ENCODE measurements around the gene ARFGEF3.

The ARFGEF3 gene

GRCh38 chr6:138330763-138331162 lies 169.0 kb downstream of the ARFGEF3 start:
- no peak overlapping the region for H3K4me3 Mint-ChIP-seq
- no peak overlapping the region for H3K27ac Mint-ChIP-seq
- no peaks in the 10 kb centered on the region for H3K9me3 Mint-ChIP-seq
- no peaks in the 10 kb centered on the region for H3K36me3 Mint-ChIP-seq (ENCODE audit: low read depth)
- peaks cover 21% of the 10 kb centered on the region for H3K27me3 Mint-ChIP-seq
- no peak for DNase-seq
- H3K4me1 Mint-ChIP-seq (ENCODE audit: low read depth): no peaks in the 10 kb centered on the region

- no peaks in the 10 kb centered on the region for H3K36me3 Mint-ChIP-seq (ENCODE audit: low read depth)
- peaks cover 24% of the 10 kb centered on the region for H3K27me3 Mint-ChIP-seq
- no peak overlapping the region for H3K27ac Mint-ChIP-seq
- no peak for DNase-seq
- no peaks in the 10 kb centered on the region for H3K4me1 Mint-ChIP-seq (ENCODE audit: low read depth)
- no peak overlapping the region for H3K4me3 Mint-ChIP-seq
- no peaks in the 10 kb centered on the region for H3K9me3 Mint-ChIP-seq
These were observed 169.7 kb downstream of the ARFGEF3 start for GRCh38 chr6:138331444-138331843.

GRCh38 chr6:138331984-138332383 lies 170.2 kb downstream of the ARFGEF3 start:
- H3K9me3 Mint-ChIP-seq: no peaks in the 10 kb centered on the region
- no peak overlapping the region for H3K4me3 Mint-ChIP-seq
- H3K4me1 Mint-ChIP-seq (ENCODE audit: low read depth): no peaks in the 10 kb centered on the region
- no peaks in the 10 kb centered on the region for H3K36me3 Mint-ChIP-seq (ENCODE audit: low read depth)
- H3K27ac Mint-ChIP-seq: no peak overlapping the region
- peaks cover 24% of the 10 kb centered on the region for H3K27me3 Mint-ChIP-seq
- no peak for DNase-seq

- H3K27ac Mint-ChIP-seq: no peak overlapping the region
- no peaks in the 10 kb centered on the region for H3K9me3 Mint-ChIP-seq
- H3K4me3 Mint-ChIP-seq: no peak overlapping the region
- peaks cover 25% of the 10 kb centered on the region for H3K27me3 Mint-ChIP-seq
- H3K4me1 Mint-ChIP-seq (ENCODE audit: low read depth): no peaks in the 10 kb centered on the region
- no peaks in the 10 kb centered on the region for H3K36me3 Mint-ChIP-seq (ENCODE audit: low read depth)
- no peak for DNase-seq
These were observed 172.3 kb downstream of the ARFGEF3 start for GRCh38 chr6:138334000-138334399.

GRCh38 chr6:138334963-138335362 lies 173.2 kb downstream of the ARFGEF3 start:
- H3K4me3 Mint-ChIP-seq: no peak overlapping the region
- no peaks in the 10 kb centered on the region for H3K4me1 Mint-ChIP-seq (ENCODE audit: low read depth)
- H3K27me3 Mint-ChIP-seq: peaks cover 22% of the 10 kb centered on the region
- no peak overlapping the region for H3K27ac Mint-ChIP-seq
- no peaks in the 10 kb centered on the region for H3K9me3 Mint-ChIP-seq
- no peak for DNase-seq
- H3K36me3 Mint-ChIP-seq (ENCODE audit: low read depth): no peaks in the 10 kb centered on the region

GRCh38 chr6:138336221-138336620 lies 174.5 kb downstream of the ARFGEF3 start:
- no peak for DNase-seq
- Mint-ChIP-seq H3K4me1 (ENCODE audit: low read depth) (no peaks in the 10 kb centered on the region), H3K27me3 (peaks cover 22% of the 10 kb centered on the region), H3K36me3 (ENCODE audit: low read depth) (no peaks in the 10 kb centered on the region), H3K9me3 (no peaks in the 10 kb centered on the region), H3K4me3 (no peak overlapping the region), H3K27ac (no peak overlapping the region)

- DNase-seq: no peak
- peaks cover 23% of the 10 kb centered on the region for H3K27me3 Mint-ChIP-seq
- no peak overlapping the region for H3K4me3 Mint-ChIP-seq
- H3K36me3 Mint-ChIP-seq (ENCODE audit: low read depth): no peaks in the 10 kb centered on the region
- no peaks in the 10 kb centered on the region for H3K9me3 Mint-ChIP-seq
- H3K4me1 Mint-ChIP-seq (ENCODE audit: low read depth): no peaks in the 10 kb centered on the region
- H3K27ac Mint-ChIP-seq: no peak overlapping the region
These were observed 175.3 kb downstream of the ARFGEF3 start for GRCh38 chr6:138337076-138337475.

- no peaks in the 10 kb centered on the region for H3K4me1 Mint-ChIP-seq (ENCODE audit: low read depth)
- H3K36me3 Mint-ChIP-seq (ENCODE audit: low read depth): no peaks in the 10 kb centered on the region
- no peak overlapping the region for H3K27ac Mint-ChIP-seq
- H3K9me3 Mint-ChIP-seq: no peaks in the 10 kb centered on the region
- H3K27me3 Mint-ChIP-seq: peaks cover 28% of the 10 kb centered on the region
- no peak for DNase-seq
- H3K4me3 Mint-ChIP-seq: no peak overlapping the region
These were observed 177.3 kb downstream of the ARFGEF3 start for GRCh38 chr6:138339024-138339423.

GRCh38 chr6:138341176-138341575 lies 179.4 kb downstream of the ARFGEF3 start:
- no peak overlapping the region for H3K4me3 Mint-ChIP-seq
- no peak for DNase-seq
- H3K4me1 Mint-ChIP-seq (ENCODE audit: low read depth): no peaks in the 10 kb centered on the region

GRCh38 chr6:138343112-138343511 lies 181.4 kb downstream of the ARFGEF3 start:
- Mint-ChIP-seq H3K27ac (no peak overlapping the region), H3K9me3 (no peaks in the 10 kb centered on the region), H3K27me3 (peaks cover 24% of the 10 kb centered on the region), H3K36me3 (ENCODE audit: low read depth) (no peaks in the 10 kb centered on the region), H3K4me3 (no peak overlapping the region), H3K4me1 (ENCODE audit: low read depth) (no peaks in the 10 kb centered on the region)
- DNase-seq: no peak

More at GRCh38 chr6:138341176-138341575, 179.4 kb downstream of the ARFGEF3 start:
- Mint-ChIP-seq H3K27ac (no peak overlapping the region), H3K27me3 (peaks cover 31% of the 10 kb centered on the region), H3K9me3 (no peaks in the 10 kb centered on the region), H3K36me3 (ENCODE audit: low read depth) (no peaks in the 10 kb centered on the region)

GRCh38 chr6:138345565-138346285 lies 184.0 kb downstream of the ARFGEF3 start:
- no peak for DNase-seq
- Mint-ChIP-seq H3K4me3 (no peak overlapping the region), H3K9me3 (no peaks in the 10 kb centered on the region), H3K4me1 (ENCODE audit: low read depth) (no peaks in the 10 kb centered on the region), H3K27ac (no peak overlapping the region), H3K27me3 (peaks cover 22% of the 10 kb centered on the region), H3K36me3 (ENCODE audit: low read depth) (no peaks in the 10 kb centered on the region)

GRCh38 chr6:138346302-138347195 lies 184.8 kb downstream of the ARFGEF3 start:
- Mint-ChIP-seq H3K9me3 (no peaks in the 10 kb centered on the region), H3K4me3 (no peak overlapping the region), H3K36me3 (ENCODE audit: low read depth) (no peaks in the 10 kb centered on the region), H3K27me3 (peaks cover 22% of the 10 kb centered on the region), H3K4me1 (ENCODE audit: low read depth) (no peaks in the 10 kb centered on the region), H3K27ac (no peak overlapping the region)
- DNase-seq: no peak

GRCh38 chr6:138347864-138348263 lies 186.1 kb downstream of the ARFGEF3 start:
- H3K4me1 Mint-ChIP-seq (ENCODE audit: low read depth): no peaks in the 10 kb centered on the region
- H3K9me3 Mint-ChIP-seq: no peaks in the 10 kb centered on the region
- no peaks in the 10 kb centered on the region for H3K36me3 Mint-ChIP-seq (ENCODE audit: low read depth)
- peaks cover 17% of the 10 kb centered on the region for H3K27me3 Mint-ChIP-seq
- H3K4me3 Mint-ChIP-seq: no peak overlapping the region
- H3K27ac Mint-ChIP-seq: no peak overlapping the region
- DNase-seq: no peak

GRCh38 chr6:138349891-138350290 lies 188.2 kb downstream of the ARFGEF3 start:
- Mint-ChIP-seq H3K36me3 (ENCODE audit: low read depth) (no peaks in the 10 kb centered on the region), H3K4me3 (no peak overlapping the region), H3K27me3 (peaks cover 26% of the 10 kb centered on the region), H3K4me1 (ENCODE audit: low read depth) (no peaks in the 10 kb centered on the region), H3K9me3 (no peaks in the 10 kb centered on the region), H3K27ac (no peak overlapping the region)
- DNase-seq: no peak

GRCh38 chr6:138357928-138358327 lies 196.2 kb downstream of the ARFGEF3 start:
- Mint-ChIP-seq H3K27ac (no peak overlapping the region), H3K4me3 (no peak overlapping the region), H3K4me1 (ENCODE audit: low read depth) (no peaks in the 10 kb centered on the region), H3K36me3 (ENCODE audit: low read depth) (no peaks in the 10 kb centered on the region), H3K27me3 (peaks cover 26% of the 10 kb centered on the region), H3K9me3 (no peaks in the 10 kb centered on the region)
- DNase-seq: no peak

Measured in activated T-cell treated with anti-CD3 and anti-CD28 coated beads, Interleukin-2, amount 50 U/mL, for 24 hours (primary cell).